Esophagus mucosa (tissue), 1 donor: ENCODE results near the gene CFAP410. TPM values are rescaled to one million over a fixed set of nuclear protein-coding genes. Genes with fewer than 3 reads are reported as not detected.

Source experiments
- ATAC-seq: fragments of 200-7000 bp; cut with Tn5 transposase; one replicate; pipeline ENCODE4 v1.9.1; 2020
- total RNA-seq: library from RNA; stranded (reverse); gene quantifications from one replicate; pipeline ENCODE4 v1.2.4, GENCODE V29; 2023
- donor health status: DM: yes; HTN: yes; CAD: no.

The CFAP410 gene
- total RNA-seq, 1 donor from 2014 or later, result 7.1 TPM

DNA sequence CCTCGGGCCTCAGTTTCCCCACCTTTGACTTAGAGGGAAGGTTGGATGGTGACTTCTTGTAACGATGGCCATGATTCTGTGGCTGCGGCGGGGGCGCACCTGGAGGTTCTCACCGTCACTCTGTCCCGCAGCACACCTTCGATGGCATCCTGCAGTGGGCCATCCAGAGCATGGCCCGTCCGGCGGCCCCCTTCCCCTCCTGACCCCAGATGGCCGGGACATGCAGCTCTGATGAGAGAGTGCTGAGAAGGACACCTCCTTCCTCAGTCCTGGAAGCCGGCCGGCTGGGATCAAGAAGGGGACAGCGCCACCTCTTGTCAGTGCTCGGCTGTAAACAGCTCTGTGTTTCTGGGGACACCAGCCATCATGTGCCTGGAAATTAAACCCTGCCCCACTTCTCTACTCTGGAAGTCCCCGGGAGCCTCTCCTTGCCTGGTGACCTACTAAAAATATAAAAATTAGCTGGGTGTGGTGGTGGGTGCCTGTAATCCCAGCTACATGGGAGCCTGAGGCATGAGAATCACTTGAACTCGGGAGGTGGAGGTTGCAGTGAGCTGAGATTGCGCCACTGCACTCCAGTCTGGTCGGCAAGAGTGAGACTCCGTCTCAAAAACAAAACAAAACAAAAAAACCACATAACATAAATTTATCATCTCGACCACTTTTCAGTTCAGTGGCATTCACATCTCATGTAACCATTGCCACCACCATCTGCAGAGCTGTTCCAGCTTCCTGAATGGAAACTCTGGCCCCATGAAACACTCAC is 41.5 kb downstream of the CFAP410 start:
- ATAC-seq, result peak; percentile 47

- no peak for ATAC-seq
These were observed 42.3 kb downstream of the CFAP410 start for GRCh38 chr21:44296916-44297315.

DNA sequence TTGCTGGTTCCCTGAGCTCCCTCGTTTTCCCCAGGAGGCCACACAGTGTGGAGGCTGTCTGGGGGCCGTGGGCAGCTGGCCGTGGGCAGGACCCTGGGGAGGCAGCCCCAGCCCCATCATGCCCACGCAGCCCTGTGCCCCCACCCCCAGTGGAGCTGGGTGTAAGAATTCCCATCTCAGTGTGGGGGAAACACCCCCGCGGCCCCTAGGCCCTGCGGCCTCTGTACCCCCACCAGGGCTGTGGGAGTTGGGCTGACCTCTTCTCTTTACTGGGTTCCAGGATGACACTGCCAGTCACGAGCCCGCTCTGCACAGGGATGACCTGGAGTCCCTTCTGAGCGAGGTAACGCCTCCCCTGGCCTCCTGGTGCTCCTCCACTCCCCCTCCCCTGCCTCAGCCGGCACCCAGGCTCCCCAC is 43.1 kb downstream of the CFAP410 start:
- ATAC-seq, result no peak

- no peak for ATAC-seq
These were observed 43.5 kb downstream of the CFAP410 start for GRCh38 chr21:44295646-44296045.

DNA sequence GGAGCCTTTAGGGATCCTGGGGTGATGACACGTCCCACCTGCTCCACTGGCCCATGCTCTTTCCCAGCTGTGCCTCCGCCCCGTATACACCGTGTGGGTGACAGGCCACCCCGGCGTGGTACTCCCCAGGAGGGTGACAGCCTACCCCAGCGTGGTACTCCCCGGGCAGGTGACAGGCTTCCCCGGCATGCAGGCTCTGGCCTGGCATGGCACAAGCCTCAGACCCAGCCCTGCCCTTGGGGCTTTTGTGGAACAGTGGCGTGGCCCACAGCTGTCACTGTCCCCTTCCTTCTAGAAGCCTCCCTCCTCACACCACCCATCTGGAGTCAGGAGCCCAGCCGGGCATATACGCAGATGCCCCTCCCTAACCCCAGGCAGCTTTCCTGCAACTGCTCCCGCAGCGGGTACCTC is 44.0 kb downstream of the CFAP410 start:
- ATAC-seq, result no peak

GRCh38 chr21:44294391-44295162 is 44.6 kb downstream of the CFAP410 start:
- no peak for ATAC-seq

DNA sequence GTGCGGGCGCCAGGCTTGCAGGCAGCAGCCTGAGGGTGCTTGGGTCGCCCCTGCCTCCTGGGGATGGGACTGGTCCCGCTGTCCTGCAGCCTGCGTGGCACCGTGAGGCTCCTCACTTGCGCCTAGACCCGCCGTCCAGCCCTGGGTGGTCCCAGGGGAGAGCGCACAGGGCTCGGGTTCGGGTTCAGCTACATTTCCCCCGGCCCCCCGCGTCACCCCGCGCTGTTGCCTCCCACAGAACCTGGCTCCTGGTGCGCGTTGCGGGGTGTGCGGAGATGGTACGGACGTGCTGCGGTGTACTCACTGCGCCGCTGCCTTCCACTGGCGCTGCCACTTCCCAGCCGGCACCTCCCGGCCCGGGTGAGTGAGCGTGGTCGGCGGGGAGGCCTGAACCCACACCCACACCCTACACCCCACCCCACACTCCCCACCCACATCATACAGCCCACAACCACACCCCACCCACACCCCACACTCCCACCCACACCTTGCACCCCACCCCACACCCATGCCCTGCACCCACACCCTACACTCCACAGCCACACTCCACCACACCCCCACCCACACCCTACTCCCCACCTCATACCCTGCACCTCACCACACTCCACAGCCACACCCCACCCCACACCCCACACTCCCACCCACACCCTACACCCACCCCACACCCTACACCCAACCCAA is 45.5 kb downstream of the CFAP410 start:
- no peak for ATAC-seq

DNA sequence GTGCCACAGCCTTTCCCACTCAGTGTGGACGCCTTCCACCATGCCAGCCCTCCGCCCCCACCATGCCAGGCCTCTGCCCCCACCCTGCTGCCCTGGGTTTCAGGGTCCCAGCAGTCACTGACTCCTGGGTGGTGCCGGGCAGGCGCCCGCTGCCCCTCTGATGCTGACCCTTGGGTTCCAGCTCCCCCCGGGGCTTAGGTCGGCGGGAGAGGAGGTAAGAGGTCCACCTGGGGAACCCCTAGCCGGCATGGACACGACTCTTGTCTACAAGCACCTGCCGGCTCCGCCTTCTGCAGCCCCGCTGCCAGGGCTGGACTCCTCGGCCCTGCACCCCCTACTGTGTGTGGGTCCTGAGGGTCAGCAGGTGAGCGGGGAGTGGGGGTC is 46.4 kb downstream of the CFAP410 start:
- no peak for ATAC-seq

GRCh38 chr21:44291936-44292811 is 47.0 kb downstream of the CFAP410 start:
- no peak for ATAC-seq

GRCh38 chr21:44291078-44291935 is 47.9 kb downstream of the CFAP410 start:
- ATAC-seq, result no peak

- no peak for ATAC-seq
These were observed 48.7 kb downstream of the CFAP410 start for GRCh38 chr21:44290327-44291077.

- ATAC-seq, result no peak
These were observed 49.7 kb downstream of the CFAP410 start for GRCh38 chr21:44289381-44290010.

- no peak for ATAC-seq
These were observed 50.7 kb downstream of the CFAP410 start for GRCh38 chr21:44288251-44289110.

GRCh38 chr21:44286716-44287632 is 52.2 kb downstream of the CFAP410 start:
- ATAC-seq, result no peak

DNA sequence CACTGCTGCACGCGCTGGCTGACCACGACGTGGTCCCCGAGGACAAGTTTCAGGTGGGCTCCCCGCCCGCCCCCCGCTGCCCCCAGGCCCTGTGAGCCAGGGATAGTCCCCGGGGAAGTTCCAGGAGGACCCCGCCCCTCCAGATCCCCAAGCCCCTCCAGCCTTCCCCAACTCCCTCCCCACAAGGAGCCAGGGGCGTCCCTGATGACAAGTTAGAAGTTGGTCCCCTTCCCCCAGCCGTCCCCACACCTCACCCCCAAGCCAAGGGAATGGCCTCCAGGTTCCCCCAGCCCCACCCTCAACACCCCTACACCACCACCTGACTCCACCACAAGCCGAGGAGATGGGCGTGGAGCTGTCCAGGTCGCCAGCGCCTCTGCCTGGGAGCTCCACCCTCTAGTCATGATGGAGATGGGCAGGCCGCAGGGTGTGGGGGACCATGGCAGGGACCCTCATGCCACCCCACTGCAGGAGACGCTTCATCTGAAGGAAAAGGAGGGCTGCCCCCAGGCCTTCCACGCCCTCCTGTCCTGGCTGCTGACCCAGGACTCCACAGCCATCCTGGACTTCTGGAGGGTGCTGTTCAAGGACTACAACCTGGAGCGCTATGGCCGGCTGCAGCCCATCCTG is 53.0 kb downstream of the CFAP410 start:
- no peak for ATAC-seq

DNA sequence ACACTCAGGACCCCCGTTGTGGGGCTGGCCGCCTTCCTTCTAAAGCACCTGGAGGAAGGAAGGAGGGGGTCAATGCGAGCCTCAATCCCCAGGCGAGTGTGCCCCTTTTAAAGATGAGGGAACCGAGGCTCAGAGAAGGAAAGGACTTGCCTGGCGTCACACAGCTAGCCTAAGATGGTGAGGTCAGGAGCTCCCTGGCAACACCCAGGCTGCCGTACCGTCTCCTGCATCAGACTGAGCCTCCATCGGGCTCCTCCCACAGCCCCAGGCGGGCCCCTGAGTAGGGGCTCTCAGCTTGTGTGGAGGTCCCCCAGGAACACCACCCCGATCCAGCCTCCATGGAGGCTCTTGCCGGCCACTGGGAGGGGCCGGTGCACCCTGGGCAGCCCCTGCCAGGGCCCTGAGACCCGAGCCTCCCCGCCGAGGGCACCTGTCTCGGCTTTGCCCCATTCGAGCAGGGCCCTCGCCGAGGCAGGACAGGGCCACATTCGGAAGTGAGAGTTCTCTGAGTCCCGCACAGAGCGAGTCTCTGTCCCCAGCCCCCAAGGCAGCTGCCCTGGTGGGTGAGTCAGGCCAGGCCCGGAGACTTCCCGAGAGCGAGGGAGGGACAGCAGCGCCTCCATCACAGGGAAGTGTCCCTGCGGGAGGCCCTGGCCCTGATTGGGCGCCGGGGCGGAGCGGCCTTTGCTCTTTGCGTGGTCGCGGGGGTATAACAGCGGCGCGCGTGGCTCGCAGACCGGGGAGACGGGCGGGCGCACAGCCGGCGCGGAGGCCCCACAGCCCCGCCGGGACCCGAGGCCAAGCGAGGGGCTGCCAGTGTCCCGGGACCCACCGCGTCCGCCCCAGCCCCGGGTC is 53.8 kb downstream of the CFAP410 start, which contains the start of gene AIRE:
TSS of gene AIRE (plus strand) at position 739 of the 855 bp plus-strand sequence. CDS start 131 bp downstream, outside the sequence.
- ATAC-seq, result peak; percentile 12
